Mesothelial cell of epicardium (in vitro differentiated cells): ENCODE results near the gene B3GALT5. TPM values are rescaled to one million over a fixed set of nuclear protein-coding genes. Genes with fewer than 3 reads are reported as not detected.

Experiments used
- DNase-seq, 2 experiments: peaks; one replicate each; pipeline ENCODE4 v3.0.0; 2021; ENCODE audit warnings: low spot score in 2 of 2; ENCODE audit not compliant: unreplicated experiment in 2 of 2
- H3K27ac Mint-ChIP-seq: 2 replicates; pipeline ENCODE4 v1.8.0; 2021; ENCODE audit warnings: mixed read lengths
- H3K27me3 Mint-ChIP-seq: 2 replicates; pipeline ENCODE4 v1.8.0; 2021; ENCODE audit warnings: low read depth, mixed read lengths
- H3K36me3 Mint-ChIP-seq: 2 replicates; pipeline ENCODE4 v1.8.0; 2021; ENCODE audit warnings: mixed read lengths
- H3K4me1 Mint-ChIP-seq: 2 replicates; pipeline ENCODE4 v1.8.0; 2021; ENCODE audit warnings: mixed read lengths
- H3K4me3 Mint-ChIP-seq: 2 replicates; pipeline ENCODE4 v1.8.0; 2021; ENCODE audit warnings: mild to moderate bottlenecking, moderate library complexity, mixed read lengths
- H3K9me3 Mint-ChIP-seq: 2 replicates; pipeline ENCODE4 v1.8.0; 2021; ENCODE audit warnings: mixed read lengths
- total RNA-seq: library from RNA; stranded (reverse); gene quantifications from 3 replicates; pipeline ENCODE4 v1.2.1, GENCODE V29; 2021
- TF ChIP-seq, protein P1 (sequence below): fragments of 200-600 bp; sonication (generic); IDR thresholded peaks from one replicate; pipeline ENCODE4 v1.5.0; 2021; ENCODE audit warnings: antibody characterized with exemption; ENCODE audit not compliant: unreplicated experiment

Gene B3GALT5
- total RNA-seq, 1 donor from 2014 or later: 6.8 TPM

DNA sequence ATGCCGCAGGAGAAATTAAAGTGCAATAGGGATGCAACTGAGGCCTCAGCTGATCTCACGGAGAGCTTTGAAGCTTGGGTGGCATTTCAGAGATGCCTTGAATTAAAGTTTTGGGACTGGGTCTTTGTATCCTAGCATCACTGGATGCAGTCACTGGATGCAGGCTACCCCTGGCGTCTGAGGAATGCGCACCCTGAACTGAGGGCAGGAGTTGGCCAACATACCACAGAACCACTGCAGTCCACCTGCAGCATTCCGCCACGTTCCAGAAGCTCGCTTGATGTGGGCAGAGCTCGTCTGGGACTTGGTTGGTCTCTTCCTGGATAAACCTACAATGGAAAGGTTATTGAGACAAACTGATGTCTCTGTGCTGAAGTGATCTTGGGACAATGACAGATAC is 98.1 kb downstream of the B3GALT5 start:
- Mint-ChIP-seq H3K27ac (no peak overlapping the region), H3K27me3 (no peaks in the 10 kb centered on the region), H3K36me3 (peaks cover 4% of the 10 kb centered on the region), H3K4me1 (peaks cover 8% of the 10 kb centered on the region), H3K4me3 (no peak overlapping the region), H3K9me3 (peaks cover 5% of the 10 kb centered on the region)
- TF ChIP-seq, protein P1, sequence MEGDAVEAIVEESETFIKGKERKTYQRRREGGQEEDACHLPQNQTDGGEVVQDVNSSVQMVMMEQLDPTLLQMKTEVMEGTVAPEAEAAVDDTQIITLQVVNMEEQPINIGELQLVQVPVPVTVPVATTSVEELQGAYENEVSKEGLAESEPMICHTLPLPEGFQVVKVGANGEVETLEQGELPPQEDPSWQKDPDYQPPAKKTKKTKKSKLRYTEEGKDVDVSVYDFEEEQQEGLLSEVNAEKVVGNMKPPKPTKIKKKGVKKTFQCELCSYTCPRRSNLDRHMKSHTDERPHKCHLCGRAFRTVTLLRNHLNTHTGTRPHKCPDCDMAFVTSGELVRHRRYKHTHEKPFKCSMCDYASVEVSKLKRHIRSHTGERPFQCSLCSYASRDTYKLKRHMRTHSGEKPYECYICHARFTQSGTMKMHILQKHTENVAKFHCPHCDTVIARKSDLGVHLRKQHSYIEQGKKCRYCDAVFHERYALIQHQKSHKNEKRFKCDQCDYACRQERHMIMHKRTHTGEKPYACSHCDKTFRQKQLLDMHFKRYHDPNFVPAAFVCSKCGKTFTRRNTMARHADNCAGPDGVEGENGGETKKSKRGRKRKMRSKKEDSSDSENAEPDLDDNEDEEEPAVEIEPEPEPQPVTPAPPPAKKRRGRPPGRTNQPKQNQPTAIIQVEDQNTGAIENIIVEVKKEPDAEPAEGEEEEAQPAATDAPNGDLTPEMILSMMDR: no peak
- no peak for DNase-seq

DNA sequence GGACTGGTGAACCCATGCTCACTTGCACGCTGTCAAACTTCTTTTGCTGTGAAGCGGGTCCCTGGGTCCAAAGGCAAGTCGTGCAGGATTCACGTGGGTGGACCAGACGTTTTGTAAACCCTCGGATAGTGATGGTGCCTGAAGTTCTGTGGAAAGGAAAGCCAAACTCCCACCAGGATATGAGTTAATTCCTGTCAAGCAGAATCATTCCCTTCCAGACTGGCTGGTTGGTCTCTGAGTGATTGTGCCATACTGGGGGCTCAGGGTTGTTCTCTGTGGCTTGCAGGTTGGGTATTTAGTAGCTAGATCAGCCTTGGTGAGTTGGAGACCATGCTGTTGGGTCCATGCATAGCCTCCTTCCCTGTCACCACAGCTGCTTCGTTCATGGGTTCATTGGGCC is 99.5 kb downstream of the B3GALT5 start:
- DNase-seq: no peak
- no peak overlapping the region for H3K4me3 Mint-ChIP-seq
- H3K36me3 Mint-ChIP-seq: no peaks in the 10 kb centered on the region
- H3K27ac Mint-ChIP-seq: no peak overlapping the region
- H3K9me3 Mint-ChIP-seq: peaks cover 5% of the 10 kb centered on the region
- H3K4me1 Mint-ChIP-seq: peaks cover 8% of the 10 kb centered on the region
- TF ChIP-seq, protein P1: no peak
- H3K27me3 Mint-ChIP-seq: no peaks in the 10 kb centered on the region

DNA sequence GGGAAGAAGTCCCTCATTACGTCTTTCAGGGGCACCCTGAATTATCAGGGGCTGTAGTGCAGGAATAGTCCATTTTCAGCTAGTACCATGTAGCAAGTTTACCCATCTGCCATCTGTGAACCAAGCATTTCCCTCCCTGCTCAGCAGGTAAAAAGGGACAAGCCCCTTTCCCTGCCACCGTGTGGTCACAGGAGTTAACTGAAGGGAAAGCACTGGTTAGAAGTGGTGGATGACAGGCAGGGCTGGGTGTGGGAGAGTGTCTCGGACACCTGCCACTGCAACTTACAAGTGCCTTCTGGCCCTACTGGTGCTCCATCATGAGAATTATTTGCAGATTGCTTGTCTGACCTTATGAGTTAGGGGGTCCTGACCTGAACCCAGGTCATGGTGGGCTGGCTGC is 100.2 kb downstream of the B3GALT5 start:
- Mint-ChIP-seq H3K4me3 (no peak overlapping the region), H3K27me3 (no peaks in the 10 kb centered on the region), H3K4me1 (peaks cover 8% of the 10 kb centered on the region), H3K9me3 (peaks cover 6% of the 10 kb centered on the region), H3K36me3 (no peaks in the 10 kb centered on the region), H3K27ac (no peak overlapping the region)
- DNase-seq: no peak
- TF ChIP-seq, protein P1: no peak

DNA sequence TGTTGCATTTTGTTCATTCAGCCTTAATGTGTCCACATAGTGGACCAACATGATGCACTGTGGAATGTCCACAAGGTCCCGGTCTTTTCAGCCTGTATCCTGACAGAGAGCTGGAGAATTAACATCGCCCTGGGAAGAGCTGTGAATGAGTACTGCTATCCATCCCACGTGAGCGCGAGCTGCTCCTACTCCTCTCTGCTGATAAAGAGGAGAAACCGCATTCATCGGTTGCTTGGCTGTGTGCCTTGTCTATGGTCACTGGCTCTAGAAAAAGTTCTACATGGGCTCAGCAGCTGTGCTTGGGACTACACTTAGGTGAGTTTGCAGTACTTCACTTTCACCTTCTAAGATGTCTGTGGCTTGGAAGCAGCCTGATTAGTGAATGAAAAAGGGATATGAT is 101.2 kb downstream of the B3GALT5 start:
- peaks cover 8% of the 10 kb centered on the region for H3K4me1 Mint-ChIP-seq
- H3K4me3 Mint-ChIP-seq: no peak overlapping the region
- DNase-seq: no peak
- peak overlapping the region; percentile 28 for H3K27ac Mint-ChIP-seq
- H3K9me3 Mint-ChIP-seq: peaks cover 16% of the 10 kb centered on the region
- peaks cover 5% of the 10 kb centered on the region for H3K36me3 Mint-ChIP-seq
- TF ChIP-seq, protein P1: no peak
- H3K27me3 Mint-ChIP-seq: no peaks in the 10 kb centered on the region

DNA sequence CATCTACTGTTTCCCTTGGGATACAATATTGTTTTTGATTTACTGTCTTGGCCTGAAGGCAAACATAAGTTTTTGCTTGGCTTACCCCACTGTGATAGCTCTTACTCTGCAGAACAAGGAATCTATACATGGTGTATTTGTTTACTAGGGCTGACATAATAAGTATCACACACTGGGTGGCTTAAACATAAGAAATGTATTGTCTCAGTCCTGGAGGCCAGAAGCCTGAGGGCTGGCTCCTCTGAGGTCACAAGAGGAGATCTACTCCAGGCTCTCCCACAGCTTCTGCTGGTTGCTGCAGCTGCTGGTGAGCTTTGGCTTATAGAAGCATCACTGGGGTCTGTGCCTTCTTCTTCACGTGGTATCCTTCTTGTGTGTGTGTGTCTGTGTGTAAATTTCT is 101.6 kb downstream of the B3GALT5 start:
- no peak for DNase-seq
- Mint-ChIP-seq H3K36me3 (peaks cover 5% of the 10 kb centered on the region), H3K27ac (peak overlapping the region; percentile 28), H3K4me1 (peaks cover 8% of the 10 kb centered on the region), H3K27me3 (no peaks in the 10 kb centered on the region), H3K4me3 (no peak overlapping the region), H3K9me3 (peaks cover 18% of the 10 kb centered on the region)
- TF ChIP-seq, protein P1: no peak

DNA sequence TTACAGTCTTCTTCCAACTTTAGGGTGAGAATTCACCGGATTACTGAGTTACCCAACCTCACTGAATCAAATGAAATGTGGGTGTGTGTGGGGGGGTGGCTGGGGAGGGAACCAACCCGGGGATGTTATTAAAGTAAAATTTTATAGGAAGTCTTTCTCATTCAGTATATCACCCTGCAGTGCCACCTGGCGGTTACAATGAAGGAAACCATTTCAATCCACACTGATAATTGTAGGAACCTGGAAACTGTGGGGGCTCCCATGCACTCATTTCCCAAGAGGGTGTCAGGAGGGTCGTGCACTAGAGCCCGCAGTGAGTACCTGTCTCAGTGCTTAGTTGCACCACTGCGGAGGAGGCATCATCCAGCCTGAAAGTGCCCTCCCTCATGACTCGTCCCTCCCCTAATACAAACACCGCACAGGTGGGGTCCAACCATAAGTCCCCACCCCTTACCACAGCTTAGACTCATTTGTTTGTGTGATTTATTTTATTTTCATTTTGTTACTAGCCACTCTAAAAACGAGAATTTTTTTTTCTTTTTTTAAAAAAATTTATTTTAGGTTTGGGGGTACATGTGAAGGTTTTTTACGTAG is 103.2 kb downstream of the B3GALT5 start:
- Mint-ChIP-seq H3K4me1 (peaks cover 8% of the 10 kb centered on the region), H3K27ac (no peak overlapping the region), H3K36me3 (peaks cover 5% of the 10 kb centered on the region), H3K9me3 (peaks cover 22% of the 10 kb centered on the region), H3K27me3 (no peaks in the 10 kb centered on the region), H3K4me3 (no peak overlapping the region)
- TF ChIP-seq, protein P1: peak; percentile 81
- peak; percentile 36 to 65 for DNase-seq
